ENCODE results near the gene ITPRIP. TPM values are rescaled to one million over a fixed set of nuclear protein-coding genes. Genes with fewer than 3 reads are reported as not detected.
A peak's percentile ranks its signal among the peaks of the same experiment; 100 is the strongest.

ITPRIP gene
- total RNA-seq, 1 experiment from 2014 or later: 24.8 TPM

- no peaks in the 10 kb centered on the region for H3K36me3 ChIP-seq (ENCODE audit: insufficient read depth, low read length, poor library complexity, severe bottlenecking)
- no peaks in the 10 kb centered on the region for H3K27me3 ChIP-seq (replicated peaks; ENCODE audit: insufficient read depth, low read depth, low read length, poor library complexity)
- intact Hi-C loops (cut with micrococcal nuclease; ENCODE audit: unreplicated experiment): loop anchor here (1.0 kb wide), 2 partner anchors 45 to 59 kb away; no protein-coding TSS in a partner anchor
- no TSS peak for BruUV-seq (replicated peaks)
- DNase-seq (ENCODE audit: low spot score): peak; percentile 82
- CTCF ChIA-PET: interaction anchor here (1.8 to 3.5 kb wide), 3 partner anchors 44 to 75 kb away, joined by 5 to 18 read pairs (median 7); no protein-coding TSS in a partner anchor
- H3K27ac ChIP-seq (ENCODE audit: low read depth, low read length, poor library complexity, severe bottlenecking): no peak overlapping the region
- no peaks in the 10 kb centered on the region for H3K9me3 ChIP-seq (ENCODE audit: low read depth, low read length, poor library complexity, severe bottlenecking)
- no peak overlapping the region for H3K4me3 ChIP-seq (ENCODE audit: low read depth, low read length, poor library complexity, severe bottlenecking)
- H3K4me1 ChIP-seq (ENCODE audit: insufficient read depth, low read length, poor library complexity, severe bottlenecking): peaks cover 8% of the 10 kb centered on the region
- POLR2A ChIA-PET (ENCODE audit: low non-redundant PET): no interaction called here
- TF ChIP-seq, protein P1, sequence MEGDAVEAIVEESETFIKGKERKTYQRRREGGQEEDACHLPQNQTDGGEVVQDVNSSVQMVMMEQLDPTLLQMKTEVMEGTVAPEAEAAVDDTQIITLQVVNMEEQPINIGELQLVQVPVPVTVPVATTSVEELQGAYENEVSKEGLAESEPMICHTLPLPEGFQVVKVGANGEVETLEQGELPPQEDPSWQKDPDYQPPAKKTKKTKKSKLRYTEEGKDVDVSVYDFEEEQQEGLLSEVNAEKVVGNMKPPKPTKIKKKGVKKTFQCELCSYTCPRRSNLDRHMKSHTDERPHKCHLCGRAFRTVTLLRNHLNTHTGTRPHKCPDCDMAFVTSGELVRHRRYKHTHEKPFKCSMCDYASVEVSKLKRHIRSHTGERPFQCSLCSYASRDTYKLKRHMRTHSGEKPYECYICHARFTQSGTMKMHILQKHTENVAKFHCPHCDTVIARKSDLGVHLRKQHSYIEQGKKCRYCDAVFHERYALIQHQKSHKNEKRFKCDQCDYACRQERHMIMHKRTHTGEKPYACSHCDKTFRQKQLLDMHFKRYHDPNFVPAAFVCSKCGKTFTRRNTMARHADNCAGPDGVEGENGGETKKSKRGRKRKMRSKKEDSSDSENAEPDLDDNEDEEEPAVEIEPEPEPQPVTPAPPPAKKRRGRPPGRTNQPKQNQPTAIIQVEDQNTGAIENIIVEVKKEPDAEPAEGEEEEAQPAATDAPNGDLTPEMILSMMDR (conservative IDR thresholded peaks at IDR 0.05; ENCODE audit: low read depth, low read length): peak; percentile 69
- TF ChIP-seq EZH2 (IDR thresholded peaks at IDR 0.05; ENCODE audit: borderline replicate concordance, low read depth, low read length, poor library complexity, severe bottlenecking): no peak
These were observed 11.9 kb upstream of the ITPRIP start for GRCh38 chr10:104350127-104350635.

- ChIA-PET POLR2A (ENCODE audit: low non-redundant PET) (no interaction called here), CTCF (interaction anchor here (2.2 to 3.5 kb wide), 2 partner anchors 44 to 75 kb away, joined by 5 to 18 read pairs; no protein-coding TSS in a partner anchor)
- H3K27ac ChIP-seq (ENCODE audit: low read depth, low read length, poor library complexity, severe bottlenecking): no peak overlapping the region
- H3K4me3 ChIP-seq (ENCODE audit: low read depth, low read length, poor library complexity, severe bottlenecking): no peak overlapping the region
- H3K36me3 ChIP-seq (ENCODE audit: insufficient read depth, low read length, poor library complexity, severe bottlenecking): no peaks in the 10 kb centered on the region
- TF ChIP-seq EZH2 (IDR thresholded peaks at IDR 0.05; ENCODE audit: borderline replicate concordance, low read depth, low read length, poor library complexity, severe bottlenecking): no peak
- TF ChIP-seq, protein P1 (conservative IDR thresholded peaks at IDR 0.05; ENCODE audit: low read depth, low read length): no peak
- no peaks in the 10 kb centered on the region for H3K9me3 ChIP-seq (ENCODE audit: low read depth, low read length, poor library complexity, severe bottlenecking)
- H3K4me1 ChIP-seq (ENCODE audit: insufficient read depth, low read length, poor library complexity, severe bottlenecking): peaks cover 8% of the 10 kb centered on the region
- no peaks in the 10 kb centered on the region for H3K27me3 ChIP-seq (replicated peaks; ENCODE audit: insufficient read depth, low read depth, low read length, poor library complexity)
- no peak for DNase-seq (ENCODE audit: low spot score)
- no TSS peak for BruUV-seq (replicated peaks)
- intact Hi-C loops (cut with micrococcal nuclease; ENCODE audit: unreplicated experiment): loop anchor here (1.0 kb wide), 2 partner anchors 44 to 58 kb away; no protein-coding TSS in a partner anchor
These were observed 11.4 kb upstream of the ITPRIP start for GRCh38 chr10:104349623-104350126.

GRCh38 chr10:104348601-104349000 is 10.3 kb upstream of the ITPRIP start:
- Histone ChIP-seq H3K4me1 (ENCODE audit: insufficient read depth, low read length, poor library complexity, severe bottlenecking) (peaks cover 5% of the 10 kb centered on the region), H3K27ac (ENCODE audit: low read depth, low read length, poor library complexity, severe bottlenecking) (no peak overlapping the region), H3K27me3 (replicated peaks; ENCODE audit: insufficient read depth, low read depth, low read length, poor library complexity) (no peaks in the 10 kb centered on the region), H3K9me3 (ENCODE audit: low read depth, low read length, poor library complexity, severe bottlenecking) (no peaks in the 10 kb centered on the region), H3K4me3 (ENCODE audit: low read depth, low read length, poor library complexity, severe bottlenecking) (no peak overlapping the region), H3K36me3 (ENCODE audit: insufficient read depth, low read length, poor library complexity, severe bottlenecking) (no peaks in the 10 kb centered on the region)
- BruUV-seq (replicated peaks): no TSS peak
- POLR2A ChIA-PET (ENCODE audit: low non-redundant PET): no interaction called here
- CTCF ChIA-PET: no interaction called here
- intact Hi-C loops (cut with micrococcal nuclease; ENCODE audit: unreplicated experiment): no loop called here
- TF ChIP-seq, protein P1 (conservative IDR thresholded peaks at IDR 0.05; ENCODE audit: low read depth, low read length): no peak
- TF ChIP-seq EZH2 (IDR thresholded peaks at IDR 0.05; ENCODE audit: borderline replicate concordance, low read depth, low read length, poor library complexity, severe bottlenecking): no peak
- DNase-seq (ENCODE audit: low spot score): no peak
